Immature natural killer cell (primary cell): ENCODE data around the gene STARD4. TPM values are rescaled to one million over a fixed set of nuclear protein-coding genes. Genes with fewer than 3 reads are reported as not detected.

Experiments
- DNase-seq, 3 donors: peaks; one replicate each; pipeline ENCODE4 v3.0.0; 2022; ENCODE audit warnings: mixed read lengths in 1 of 3
- H3K27ac Mint-ChIP-seq, 6 donors: one replicate each; pipeline ENCODE4 v1.8.0; 2020; ENCODE audit warnings: mixed read lengths in 6 of 6, mild to moderate bottlenecking in 5 of 6, inconsistent platforms in 4 of 6, moderate library complexity in 3 of 6
- H3K27me3 Mint-ChIP-seq, 3 donors: one replicate each; pipeline ENCODE4 v1.8.0; 2020 to 2021; ENCODE audit warnings: low read depth in 3 of 3, mild to moderate bottlenecking in 3 of 3, mixed read lengths in 3 of 3, moderate library complexity in 3 of 3, inconsistent platforms in 1 of 3
- H3K36me3 Mint-ChIP-seq, 3 donors: one replicate each; pipeline ENCODE4 v1.8.0; 2020; ENCODE audit warnings: mixed read lengths in 3 of 3, inconsistent platforms in 2 of 3, mild to moderate bottlenecking in 2 of 3
- H3K4me1 Mint-ChIP-seq, 2 donors: one replicate each; pipeline ENCODE4 v1.8.0; 2020; ENCODE audit warnings: inconsistent platforms in 2 of 2, mild to moderate bottlenecking in 2 of 2, mixed read lengths in 2 of 2, moderate library complexity in 1 of 2
- H3K4me3 Mint-ChIP-seq, 5 donors: one replicate each; pipeline ENCODE4 v1.8.0; 2020; ENCODE audit warnings: mild to moderate bottlenecking in 5 of 5, mixed read lengths in 5 of 5, inconsistent platforms in 3 of 5, moderate library complexity in 3 of 5
- H3K9me3 Mint-ChIP-seq, 6 donors: one replicate each; pipeline ENCODE4 v1.8.0; 2020; ENCODE audit warnings: mild to moderate bottlenecking in 6 of 6, mixed read lengths in 6 of 6, inconsistent platforms in 4 of 6, moderate library complexity in 3 of 6
- polyA plus RNA-seq, 3 donors: library from polyadenylated mRNA; unstranded; fragments of 300-500 nt; fragmentation: Illumina TruSeq; gene quantifications; one replicate each; pipeline ENCODE4 v1.2.3, GENCODE V29; 2021

The STARD4 gene
- polyA plus RNA-seq, 3 donors from 2014 or later: 8.8 to 12.8 (median 11.8) TPM

GRCh38 chr5:111513131-111513520 lies 791 bp upstream of the STARD4 start:
- Mint-ChIP-seq H3K27ac (peak overlapping the region; percentile 91 to 98 (median 97)), H3K4me1 (peaks cover 40 to 51% of the 10 kb centered on the region in 2 donors), H3K4me3 (peak overlapping the region; percentile 93 to 99 (median 97)), H3K36me3 (no peaks in the 10 kb centered on the region), H3K27me3 (peaks cover 3 to 8% (median 5%) of the 10 kb centered on the region in 3 donors), H3K9me3 (no peaks in the 10 kb centered on the region)
- peak in 1 of 3 donors; percentile 51 for DNase-seq

GRCh38 chr5:111511831-111512374 lies 432 bp downstream of the STARD4 start:
- H3K4me3 Mint-ChIP-seq: peak overlapping the region; percentile 93 to 99 (median 97)
- H3K9me3 Mint-ChIP-seq: no peaks in the 10 kb centered on the region
- no peak for DNase-seq
- peaks cover 3 to 8% (median 5%) of the 10 kb centered on the region in 3 donors for H3K27me3 Mint-ChIP-seq
- no peaks in the 10 kb centered on the region for H3K36me3 Mint-ChIP-seq
- peak overlapping the region; percentile 91 to 98 (median 97) for H3K27ac Mint-ChIP-seq
- peaks cover 51 to 63% of the 10 kb centered on the region in 2 donors for H3K4me1 Mint-ChIP-seq

GRCh38 chr5:111511174-111511830 lies 1.0 kb downstream of the STARD4 start:
- no peaks in the 10 kb centered on the region for H3K36me3 Mint-ChIP-seq
- H3K27ac Mint-ChIP-seq: peak overlapping the region; percentile 91 to 98 (median 97)
- peaks cover 53 to 63% of the 10 kb centered on the region in 2 donors for H3K4me1 Mint-ChIP-seq
- DNase-seq: peak in 1 of 3 donors; percentile 6
- H3K9me3 Mint-ChIP-seq: no peaks in the 10 kb centered on the region
- H3K27me3 Mint-ChIP-seq: peaks cover 3 to 8% (median 5%) of the 10 kb centered on the region in 3 donors
- H3K4me3 Mint-ChIP-seq: peak overlapping the region; percentile 93 to 99 (median 97)

- DNase-seq: no peak
Observed at GRCh38 chr5:111509119-111509518, 3.2 kb downstream of the STARD4 start.

GRCh38 chr5:111507276-111507675 lies 5.1 kb downstream of the STARD4 start:
- peak overlapping the region in 3 of 6 donors; percentile 7 to 47 (median 17) for H3K27ac Mint-ChIP-seq
- H3K36me3 Mint-ChIP-seq: peaks cover 0 to 5% (median 4%) of the 10 kb centered on the region in 3 donors
- DNase-seq: no peak
- H3K4me1 Mint-ChIP-seq: peaks cover 44 to 60% of the 10 kb centered on the region in 2 donors
- H3K27me3 Mint-ChIP-seq: peaks cover 0 to 2% (median under 1%) of the 10 kb centered on the region in 3 donors
- H3K9me3 Mint-ChIP-seq: no peaks in the 10 kb centered on the region
- no peak overlapping the region for H3K4me3 Mint-ChIP-seq

More at GRCh38 chr5:111509119-111509518, 3.2 kb downstream of the STARD4 start:
- no peak overlapping the region for H3K4me3 Mint-ChIP-seq
- H3K27ac Mint-ChIP-seq: peak overlapping the region in 1 of 6 donors; percentile 5
- no peaks in the 10 kb centered on the region for H3K9me3 Mint-ChIP-seq
- H3K27me3 Mint-ChIP-seq: peaks cover 3 to 8% (median 5%) of the 10 kb centered on the region in 3 donors
- peaks cover 0 to 5% (median 4%) of the 10 kb centered on the region in 3 donors for H3K36me3 Mint-ChIP-seq
- H3K4me1 Mint-ChIP-seq: peaks cover 53 to 71% of the 10 kb centered on the region in 2 donors

- Mint-ChIP-seq H3K4me1 (peaks cover 25 to 38% of the 10 kb centered on the region in 2 donors), H3K4me3 (no peak overlapping the region), H3K27me3 (no peaks in the 10 kb centered on the region), H3K36me3 (peaks cover 7 to 15% (median 10%) of the 10 kb centered on the region in 3 donors), H3K9me3 (no peaks in the 10 kb centered on the region), H3K27ac (no peak overlapping the region)
- no peak for DNase-seq
Observed at GRCh38 chr5:111505096-111505495, 7.2 kb downstream of the STARD4 start.

- Mint-ChIP-seq H3K36me3 (peaks cover 7 to 25% (median 23%) of the 10 kb centered on the region in 3 donors), H3K4me1 (peaks cover 22 to 30% of the 10 kb centered on the region in 2 donors), H3K9me3 (no peaks in the 10 kb centered on the region), H3K27ac (no peak overlapping the region), H3K4me3 (no peak overlapping the region), H3K27me3 (no peaks in the 10 kb centered on the region)
- DNase-seq: no peak
Observed at GRCh38 chr5:111502956-111503355, 9.4 kb downstream of the STARD4 start.

GRCh38 chr5:111498346-111498745 lies 14.0 kb downstream of the STARD4 start:
- H3K4me1 Mint-ChIP-seq: peaks cover 12 to 14% of the 10 kb centered on the region in 2 donors
- H3K36me3 Mint-ChIP-seq: peaks cover 9 to 33% (median 32%) of the 10 kb centered on the region in 3 donors
- no peaks in the 10 kb centered on the region for H3K9me3 Mint-ChIP-seq
- DNase-seq: no peak
- peak overlapping the region; percentile 22 to 66 (median 58) for H3K4me3 Mint-ChIP-seq
- peak overlapping the region; percentile 60 to 81 (median 70) for H3K27ac Mint-ChIP-seq
- H3K27me3 Mint-ChIP-seq: no peaks in the 10 kb centered on the region

- peaks cover 6 to 26% (median 21%) of the 10 kb centered on the region in 3 donors for H3K36me3 Mint-ChIP-seq
- H3K27ac Mint-ChIP-seq: no peak overlapping the region
- H3K4me3 Mint-ChIP-seq: no peak overlapping the region
- no peaks in the 10 kb centered on the region for H3K9me3 Mint-ChIP-seq
- DNase-seq: no peak
- no peaks in the 10 kb centered on the region for H3K27me3 Mint-ChIP-seq
- peaks cover 12 to 14% of the 10 kb centered on the region in 2 donors for H3K4me1 Mint-ChIP-seq
Observed at GRCh38 chr5:111495159-111495558, 17.2 kb downstream of the STARD4 start.

- peaks cover 9 to 14% of the 10 kb centered on the region in 2 donors for H3K4me1 Mint-ChIP-seq
- no peaks in the 10 kb centered on the region for H3K9me3 Mint-ChIP-seq
- H3K27ac Mint-ChIP-seq: peak overlapping the region in 1 of 6 donors; percentile 35
- no peak overlapping the region for H3K4me3 Mint-ChIP-seq
- no peaks in the 10 kb centered on the region for H3K27me3 Mint-ChIP-seq
- H3K36me3 Mint-ChIP-seq: peaks cover 6 to 21% (median 16%) of the 10 kb centered on the region in 3 donors
- DNase-seq: no peak
Observed at GRCh38 chr5:111494355-111494999, 17.9 kb downstream of the STARD4 start.

GRCh38 chr5:111493031-111493430 lies 19.3 kb downstream of the STARD4 start:
- peaks cover under 1 to 3% of the 10 kb centered on the region in 2 donors for H3K4me1 Mint-ChIP-seq
- H3K9me3 Mint-ChIP-seq: no peaks in the 10 kb centered on the region
- DNase-seq: no peak
- no peaks in the 10 kb centered on the region for H3K27me3 Mint-ChIP-seq
- peak overlapping the region in 1 of 6 donors; percentile 1 for H3K27ac Mint-ChIP-seq
- no peak overlapping the region for H3K4me3 Mint-ChIP-seq
- H3K36me3 Mint-ChIP-seq: peaks cover 6 to 13% (median 11%) of the 10 kb centered on the region in 3 donors

- Mint-ChIP-seq H3K4me1 (no peaks in the 10 kb centered on the region), H3K27me3 (no peaks in the 10 kb centered on the region), H3K9me3 (no peaks in the 10 kb centered on the region), H3K4me3 (no peak overlapping the region), H3K36me3 (peaks cover 0 to 3% (median 0%) of the 10 kb centered on the region in 3 donors), H3K27ac (no peak overlapping the region)
- no peak for DNase-seq
Observed at GRCh38 chr5:111488353-111488752, 24.0 kb downstream of the STARD4 start.

- no peaks in the 10 kb centered on the region for H3K27me3 Mint-ChIP-seq
- no peaks in the 10 kb centered on the region for H3K36me3 Mint-ChIP-seq
- H3K9me3 Mint-ChIP-seq: no peaks in the 10 kb centered on the region
- no peak for DNase-seq
- no peak overlapping the region for H3K27ac Mint-ChIP-seq
- H3K4me1 Mint-ChIP-seq: no peaks in the 10 kb centered on the region
- no peak overlapping the region for H3K4me3 Mint-ChIP-seq
Observed at GRCh38 chr5:111486926-111487325, 25.4 kb downstream of the STARD4 start.

GRCh38 chr5:111486055-111486454 lies 26.3 kb downstream of the STARD4 start:
- Mint-ChIP-seq H3K27ac (no peak overlapping the region), H3K4me1 (no peaks in the 10 kb centered on the region), H3K27me3 (peaks cover 0 to 2% (median 0%) of the 10 kb centered on the region in 3 donors), H3K9me3 (no peaks in the 10 kb centered on the region), H3K36me3 (no peaks in the 10 kb centered on the region), H3K4me3 (no peak overlapping the region)
- DNase-seq: no peak
